Smooth muscle cell of the brain vasculature (primary cell): Measurements from ENCODE around the gene EXD3.
"Not testable (repeated sequence)": the region's sequence is repeated elsewhere in the genome, so short reads cannot be mapped to it uniquely, and the experiment has no call there.

Experiments
- DNase-seq: peaks from one replicate; pipeline ENCODE4 v3.0.0-alpha.2; 2012; ENCODE audit warnings: low read depth, low spot score

The EXD3 gene

GRCh38 chr9:137339908-137340462, 83.0 kb downstream of the EXD3 start:
- DNase-seq: not testable (repeated sequence)

GRCh38 chr9:137339045-137339907, 83.7 kb downstream of the EXD3 start:
- no peak for DNase-seq

- no peak for DNase-seq
Measured at GRCh38 chr9:137336735-137337134, 86.2 kb downstream of the EXD3 start.

- DNase-seq: no peak
Measured at GRCh38 chr9:137333016-137333671, 89.8 kb downstream of the EXD3 start.

- DNase-seq: no peak
Measured at GRCh38 chr9:137331929-137332328, 91.0 kb downstream of the EXD3 start.

GRCh38 chr9:137330689-137331088, 92.3 kb downstream of the EXD3 start:
- DNase-seq: no peak

GRCh38 chr9:137329590-137329989, 93.4 kb downstream of the EXD3 start:
- not testable (repeated sequence) for DNase-seq

- DNase-seq: not testable (repeated sequence)
Measured at GRCh38 chr9:137327641-137328550, 95.1 kb downstream of the EXD3 start.

- no peak for DNase-seq
Measured at GRCh38 chr9:137326445-137327065, 96.4 kb downstream of the EXD3 start.

- no peak for DNase-seq
Measured at GRCh38 chr9:137325799-137326198, 97.2 kb downstream of the EXD3 start.

- no peak for DNase-seq
Measured at GRCh38 chr9:137325124-137325523, 97.8 kb downstream of the EXD3 start.

- DNase-seq: no peak
Measured at GRCh38 chr9:137323531-137324331, 99.2 kb downstream of the EXD3 start.

GRCh38 chr9:137321726-137322361, 101.1 kb downstream of the EXD3 start:
- DNase-seq: no peak

GRCh38 chr9:137320555-137321384, 102.2 kb downstream of the EXD3 start:
- no peak for DNase-seq

GRCh38 chr9:137319739-137320551, 103.0 kb downstream of the EXD3 start:
- no peak for DNase-seq

GRCh38 chr9:137319011-137319738, 103.8 kb downstream of the EXD3 start:
- DNase-seq: no peak

GRCh38 chr9:137318602-137319001, 104.4 kb downstream of the EXD3 start:
- no peak for DNase-seq
